Coronary artery (tissue), 2 donors: ENCODE results near the gene MAFF.

Experiments used
- DNase-seq: peaks from one replicate; pipeline ENCODE4 v3.0.0-alpha.2; 2017; ENCODE audit warnings: low spot score
- H3K27ac ChIP-seq, 2 donors: fragments of 200-600 bp; sonication (generic); one replicate each; pipeline ENCODE4 v1.5.1; 2016 to 2019
- H3K4me3 ChIP-seq: fragments of 200-600 bp; sonication (generic); 2 replicates; pipeline ENCODE4 v1.5.1; 2016; ENCODE audit warnings: mild to moderate bottlenecking, moderate library complexity
- CTCF ChIP-seq: fragments of 200-600 bp; sonication (generic); IDR thresholded peaks from one replicate; pipeline ENCODE4 v1.5.1; 2019; ENCODE audit warnings: antibody characterized with exemption

The MAFF gene

DNA sequence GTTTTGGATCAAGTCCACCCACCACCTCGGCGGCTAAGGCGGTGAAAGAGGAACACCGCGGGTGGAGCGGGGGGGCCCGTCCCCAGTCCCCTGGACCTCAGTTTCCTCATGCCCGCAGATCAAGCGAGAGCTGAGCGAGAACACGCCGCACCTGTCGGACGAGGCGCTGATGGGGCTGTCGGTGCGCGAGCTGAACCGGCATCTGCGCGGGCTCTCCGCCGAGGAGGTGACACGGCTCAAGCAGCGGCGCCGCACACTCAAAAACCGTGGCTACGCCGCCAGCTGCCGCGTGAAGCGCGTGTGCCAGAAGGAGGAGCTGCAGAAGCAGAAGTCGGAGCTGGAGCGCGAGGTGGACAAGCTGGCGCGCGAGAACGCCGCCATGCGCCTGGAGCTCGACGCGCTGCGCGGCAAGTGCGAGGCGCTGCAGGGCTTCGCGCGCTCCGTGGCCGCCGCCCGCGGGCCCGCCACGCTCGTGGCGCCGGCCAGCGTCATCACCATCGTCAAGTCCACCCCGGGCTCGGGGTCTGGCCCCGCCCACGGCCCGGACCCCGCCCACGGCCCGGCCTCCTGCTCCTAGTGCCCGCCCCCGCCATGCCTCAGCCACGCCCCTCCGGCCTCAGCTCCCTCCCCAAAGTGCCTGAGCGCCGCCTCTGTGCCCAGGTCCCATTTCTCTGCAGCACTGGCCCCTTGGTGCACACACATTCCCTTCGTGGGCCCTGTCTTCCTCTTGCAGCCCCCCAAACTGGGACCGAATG is 12.7 kb downstream of the MAFF start:
- no peak for DNase-seq
- no peak for TF ChIP-seq CTCF
- H3K4me3 ChIP-seq: peak overlapping the region; percentile 60
- peak overlapping the region; percentile 24 to 50 for H3K27ac ChIP-seq

DNA sequence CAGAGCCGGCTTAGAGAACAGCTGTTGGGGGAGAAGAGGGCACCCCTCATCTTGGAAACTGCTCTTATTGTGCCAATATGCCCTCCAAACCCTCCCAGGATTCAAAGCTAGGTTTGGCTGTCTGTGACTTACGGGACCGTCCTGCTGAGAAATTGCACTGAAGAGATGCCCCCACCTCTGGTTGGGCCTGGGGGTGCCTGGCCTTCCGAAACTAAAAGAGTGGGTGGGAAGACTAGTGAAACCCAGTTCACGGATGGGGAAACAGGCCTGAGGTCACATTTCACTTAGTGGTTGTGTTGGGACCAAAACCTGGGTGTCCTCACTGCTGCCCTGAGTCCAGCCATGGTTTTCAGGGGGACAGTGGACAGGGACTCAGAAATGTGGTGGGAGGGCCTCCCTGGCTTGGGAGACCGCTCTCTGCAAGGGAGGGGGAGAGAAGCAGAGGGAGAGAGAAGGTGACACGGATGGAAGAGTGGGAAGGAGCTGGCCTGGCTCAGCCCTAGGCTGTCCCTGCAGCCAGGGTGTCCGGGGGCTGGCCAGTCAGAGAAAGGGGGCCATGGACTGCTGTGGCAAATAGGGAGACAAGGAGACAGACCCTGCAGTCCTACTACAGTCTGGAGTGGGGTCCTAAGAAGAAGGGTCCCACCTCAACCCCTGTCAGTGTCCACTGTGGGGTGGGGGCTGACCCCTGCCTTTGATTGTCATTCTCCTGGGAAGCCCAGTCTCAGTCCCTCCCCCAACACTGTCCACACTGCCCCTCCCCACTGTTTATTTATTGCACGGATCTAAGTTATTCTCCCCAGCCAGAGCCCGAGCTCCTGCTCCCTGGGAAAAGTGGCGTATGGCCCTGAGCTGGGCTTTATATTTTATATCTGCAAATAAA is 13.6 kb downstream of the MAFF start:
- TF ChIP-seq CTCF: no peak
- Histone ChIP-seq H3K4me3 (no peak overlapping the region), H3K27ac (peak overlapping the region; percentile 30 to 50)

GRCh38 chr22:38218661-38219622 is 17.1 kb downstream of the MAFF start:
- peak; percentile 92 for DNase-seq

More for the DNA sequence above, 13.6 kb downstream of the MAFF start:
- no peak for DNase-seq

GRCh38 chr22:38219632-38220031 is 17.8 kb downstream of the MAFF start:
- H3K4me3 ChIP-seq: no peak overlapping the region
- peak overlapping the region; percentile 93 to 94 for H3K27ac ChIP-seq
- no peak for DNase-seq
- no peak for TF ChIP-seq CTCF

More at GRCh38 chr22:38218661-38219622, 17.1 kb downstream of the MAFF start:
- H3K27ac ChIP-seq: peak overlapping the region; percentile 93 to 94
- peak overlapping the region; percentile 10 for H3K4me3 ChIP-seq
- TF ChIP-seq CTCF: no peak

DNA sequence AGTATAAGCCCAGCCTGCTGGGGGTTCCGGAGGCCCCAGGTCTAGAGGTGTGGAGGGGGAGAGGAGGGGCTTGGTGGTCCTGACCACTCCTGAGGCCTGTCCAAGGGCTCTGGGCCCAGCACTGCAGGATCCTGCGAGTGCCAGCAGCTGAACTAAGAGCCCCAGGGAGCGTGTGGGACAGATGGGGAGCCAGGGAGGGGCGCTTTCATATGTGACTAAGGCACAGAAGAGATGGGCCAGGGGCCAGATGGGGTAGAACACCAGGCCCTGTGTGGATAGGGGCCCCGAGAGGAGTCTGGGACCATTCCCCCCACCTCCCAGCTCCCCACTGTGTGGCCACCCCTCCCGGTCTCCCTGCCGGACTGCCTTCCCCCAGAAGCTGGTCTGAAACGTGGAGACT is 18.4 kb downstream of the MAFF start:
- Histone ChIP-seq H3K27ac (peak overlapping the region; percentile 93 to 94), H3K4me3 (no peak overlapping the region)
- TF ChIP-seq CTCF: no peak
- DNase-seq: no peak

GRCh38 chr22:38220653-38221386 is 19.0 kb downstream of the MAFF start:
- TF ChIP-seq CTCF: no peak
- Histone ChIP-seq H3K27ac (peak overlapping the region; percentile 93 to 94), H3K4me3 (no peak overlapping the region)
- DNase-seq: no peak
